ENCODE data around the gene WFDC11.

GRCh38 chr20:45630371-45630770, 39.7 kb downstream of the WFDC11 start:
- TF ChIP-seq CTCF (IDR thresholded peaks at IDR 0.05; ENCODE audit: poor library complexity, severe bottlenecking) (no peak), POLR2AphosphoS5 (IDR thresholded peaks at IDR 0.05) (no peak), EP300 (conservative IDR thresholded peaks at IDR 0.05; ENCODE audit: poor library complexity, severe bottlenecking) (no peak)
